ENCODE data around the gene ITIH2. TPM values are rescaled to one million over a fixed set of nuclear protein-coding genes. Genes with fewer than 3 reads are reported as not detected.

Gene ITIH2
- total and polyA plus RNA-seq, 3 donors from 2014 or later: 0.37 to 0.41 TPM; not detected in 1

DNA sequence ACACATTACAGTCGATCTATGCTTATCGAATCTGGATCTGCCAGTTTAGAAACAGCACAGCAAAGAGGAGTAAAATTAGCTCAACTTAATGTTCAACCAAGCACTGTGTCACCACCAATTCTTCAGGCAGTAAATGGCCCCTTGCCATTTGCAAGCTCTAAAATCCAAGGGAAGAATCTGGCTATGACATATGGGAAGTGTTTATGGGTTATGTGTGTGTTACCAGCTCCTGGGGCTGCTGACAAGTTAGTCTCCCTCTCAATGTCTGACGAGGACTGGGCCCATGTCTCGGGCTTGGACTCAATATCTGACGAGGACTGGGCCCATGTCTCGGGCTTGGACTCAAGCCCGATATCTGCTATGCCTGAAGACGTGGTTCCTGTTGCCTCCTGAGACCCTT, 5.7 kb upstream of the ITIH2 start:
- no peak for DNase-seq
- WGBS, 2 donors: 80 to 91% methylated on average over 6 to 8 of the region's 8 CpGs
- H3K4me1 ChIP-seq: no peaks in the 10 kb centered on the region
- H3K36me3 ChIP-seq (ENCODE audit: low read depth, missing control alignments): no peaks in the 10 kb centered on the region
- intact Hi-C loops (cut with DNase I; ENCODE audit: low total_unique reads): no loop called here
- H3K4me3 ChIP-seq: no peak overlapping the region
- no peak for TF ChIP-seq POLR2A (IDR thresholded peaks at IDR 0.05)
- TF ChIP-seq, protein P1, sequence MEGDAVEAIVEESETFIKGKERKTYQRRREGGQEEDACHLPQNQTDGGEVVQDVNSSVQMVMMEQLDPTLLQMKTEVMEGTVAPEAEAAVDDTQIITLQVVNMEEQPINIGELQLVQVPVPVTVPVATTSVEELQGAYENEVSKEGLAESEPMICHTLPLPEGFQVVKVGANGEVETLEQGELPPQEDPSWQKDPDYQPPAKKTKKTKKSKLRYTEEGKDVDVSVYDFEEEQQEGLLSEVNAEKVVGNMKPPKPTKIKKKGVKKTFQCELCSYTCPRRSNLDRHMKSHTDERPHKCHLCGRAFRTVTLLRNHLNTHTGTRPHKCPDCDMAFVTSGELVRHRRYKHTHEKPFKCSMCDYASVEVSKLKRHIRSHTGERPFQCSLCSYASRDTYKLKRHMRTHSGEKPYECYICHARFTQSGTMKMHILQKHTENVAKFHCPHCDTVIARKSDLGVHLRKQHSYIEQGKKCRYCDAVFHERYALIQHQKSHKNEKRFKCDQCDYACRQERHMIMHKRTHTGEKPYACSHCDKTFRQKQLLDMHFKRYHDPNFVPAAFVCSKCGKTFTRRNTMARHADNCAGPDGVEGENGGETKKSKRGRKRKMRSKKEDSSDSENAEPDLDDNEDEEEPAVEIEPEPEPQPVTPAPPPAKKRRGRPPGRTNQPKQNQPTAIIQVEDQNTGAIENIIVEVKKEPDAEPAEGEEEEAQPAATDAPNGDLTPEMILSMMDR (IDR thresholded peaks at IDR 0.05): no peak
- no peaks in the 10 kb centered on the region for H3K27me3 ChIP-seq
- no peak overlapping the region for H3K27ac ChIP-seq
- H3K9me3 ChIP-seq: no peaks in the 10 kb centered on the region

DNA sequence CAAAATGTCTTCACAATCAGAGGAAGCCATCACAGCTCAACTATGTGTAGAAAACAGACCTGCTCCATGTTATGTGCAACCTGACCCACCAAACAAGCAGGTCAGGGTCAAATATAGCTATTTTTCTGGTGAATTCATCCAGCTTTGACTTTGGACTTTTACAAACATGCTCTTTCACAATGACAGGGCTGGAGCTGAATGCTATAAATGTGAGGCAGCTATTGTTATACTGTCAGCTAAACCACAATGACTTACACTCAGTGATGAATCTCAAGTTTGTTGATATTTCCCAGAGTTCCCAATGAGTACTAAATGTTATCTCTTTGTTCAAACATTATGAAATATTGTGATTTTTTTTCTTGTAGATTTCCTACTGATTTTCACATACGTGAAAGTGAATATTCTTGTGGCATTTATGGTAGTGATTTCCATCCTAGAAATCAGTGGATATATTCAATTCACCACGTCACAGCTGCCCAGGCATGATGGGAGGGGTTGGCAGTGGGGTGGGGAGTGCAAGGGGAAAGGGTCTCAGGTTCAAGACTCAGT, 2.5 kb upstream of the ITIH2 start:
- Histone ChIP-seq H3K9me3 (no peaks in the 10 kb centered on the region), H3K4me1 (no peaks in the 10 kb centered on the region), H3K27ac (no peak overlapping the region), H3K36me3 (ENCODE audit: low read depth, missing control alignments) (no peaks in the 10 kb centered on the region), H3K27me3 (no peaks in the 10 kb centered on the region), H3K4me3 (no peak overlapping the region)
- DNase-seq: no peak
- WGBS, 2 donors: 48 to 71% methylated on average over 2 of the region's 2 CpGs
- TF ChIP-seq, protein P1 (IDR thresholded peaks at IDR 0.05): no peak
- no peak for TF ChIP-seq POLR2A (IDR thresholded peaks at IDR 0.05)
- intact Hi-C loops (cut with DNase I; ENCODE audit: low total_unique reads): no loop called here

DNA sequence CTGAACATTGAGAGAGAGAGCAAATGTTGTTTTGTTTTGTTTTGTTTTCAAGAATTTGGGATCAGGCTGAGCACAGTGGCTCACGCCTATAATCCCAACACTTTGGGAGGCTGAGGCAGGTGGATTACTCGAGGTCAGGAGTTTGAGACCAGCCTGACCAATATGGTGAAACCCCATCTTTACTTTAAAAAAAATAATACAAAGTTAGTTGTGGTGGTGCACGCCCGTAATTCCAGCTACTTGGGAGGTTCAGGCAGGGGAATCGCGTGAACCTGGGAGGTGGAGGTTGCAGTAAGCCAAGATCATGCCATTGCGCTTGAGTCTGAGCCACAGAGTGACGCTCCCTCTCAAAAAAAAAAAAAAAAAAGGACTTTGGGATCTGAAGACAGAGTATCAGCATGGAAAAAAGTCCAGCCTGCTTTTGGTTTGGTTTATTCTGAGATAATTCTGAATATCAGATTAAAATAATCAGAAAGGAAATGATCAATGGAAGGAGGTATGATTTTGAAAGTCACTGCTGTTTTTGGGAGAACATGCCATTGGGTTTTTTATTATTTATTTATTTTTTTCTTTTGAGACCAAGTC, 1.9 kb upstream of the ITIH2 start:
- TF ChIP-seq, protein P1 (IDR thresholded peaks at IDR 0.05): no peak
- TF ChIP-seq POLR2A (IDR thresholded peaks at IDR 0.05): no peak
- Histone ChIP-seq H3K36me3 (ENCODE audit: low read depth, missing control alignments) (no peaks in the 10 kb centered on the region), H3K27ac (no peak overlapping the region), H3K4me1 (no peaks in the 10 kb centered on the region), H3K9me3 (no peaks in the 10 kb centered on the region), H3K27me3 (no peaks in the 10 kb centered on the region), H3K4me3 (no peak overlapping the region)
- intact Hi-C loops (cut with DNase I; ENCODE audit: low total_unique reads): no loop called here
- DNase-seq: no peak
- WGBS, 2 donors: 81 to 92% methylated on average over 7 to 8 of the region's 8 CpGs

DNA sequence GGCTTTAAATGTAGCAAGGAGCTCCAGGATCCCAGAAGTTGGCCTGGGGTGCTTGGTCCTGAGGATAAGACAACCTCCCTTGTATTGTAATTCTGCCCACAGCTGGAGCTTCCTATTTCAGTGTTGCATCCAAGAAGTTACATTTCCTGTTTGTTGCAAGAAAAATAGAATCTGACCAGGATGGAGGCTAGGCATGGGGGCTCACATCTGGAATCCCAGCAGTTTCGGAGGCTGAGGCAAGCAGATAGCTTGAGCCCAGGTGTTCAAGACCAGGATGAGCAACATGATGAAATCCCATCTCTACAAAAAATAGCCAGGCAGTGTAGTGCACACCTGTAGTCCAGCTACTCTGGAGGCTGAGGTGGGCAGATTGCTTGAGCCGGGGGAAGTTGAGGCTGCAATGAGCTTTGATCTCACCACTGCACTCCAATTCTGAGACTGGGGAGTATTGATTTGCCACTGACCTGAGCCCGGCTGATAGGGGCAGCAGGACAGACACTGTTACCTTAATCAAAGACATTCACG, 766 bp upstream of the ITIH2 start:
- Histone ChIP-seq H3K4me1 (no peaks in the 10 kb centered on the region), H3K27me3 (no peaks in the 10 kb centered on the region), H3K36me3 (ENCODE audit: low read depth, missing control alignments) (no peaks in the 10 kb centered on the region), H3K27ac (no peak overlapping the region), H3K4me3 (no peak overlapping the region), H3K9me3 (no peaks in the 10 kb centered on the region)
- intact Hi-C loops (cut with DNase I; ENCODE audit: low total_unique reads): no loop called here
- no peak for TF ChIP-seq POLR2A (IDR thresholded peaks at IDR 0.05)
- TF ChIP-seq, protein P1 (IDR thresholded peaks at IDR 0.05): no peak
- DNase-seq: no peak
- WGBS, 2 donors: 88 to 92% methylated on average over 3 to 4 of the region's 4 CpGs

Data from testis (tissue), 3 donors.